CD14-positive monocyte (primary cell): ENCODE data around the gene UGT1A8. TPM values are rescaled to one million over a fixed set of nuclear protein-coding genes. Genes with fewer than 3 reads are reported as not detected.

Experiments used
- DNase-seq, 3 donors: peaks; one replicate each; pipeline ENCODE4 v3.0.0-alpha.2; 2011 to 2022
- H2AFZ ChIP-seq: 2 replicates; pipeline ENCODE4 v1.6.0; 2012; ENCODE audit warnings: mild to moderate bottlenecking, low read depth, low read length, inconsistent platforms; ENCODE audit not compliant: insufficient read depth, poor library complexity, severe bottlenecking
- H3K27ac ChIP-seq, 2 donors: 1 replicate in 1 of 2; 2 replicates in 1 of 2; pipeline ENCODE4 v1.5.1; 2012 to 2013; ENCODE audit warnings: low read length in 2 of 2, control low read depth in 1 of 2, inconsistent platforms in 1 of 2, low read depth in 1 of 2, mild to moderate bottlenecking in 1 of 2
- H3K27me3 ChIP-seq, 2 donors: one replicate each; pipeline versions ENCODE4 v1.6.0 to v1.6.1; 2011 to 2013; ENCODE audit warnings: low read length in 2 of 2; ENCODE audit not compliant: control insufficient read depth in 2 of 2, insufficient read depth in 2 of 2
- H3K36me3 ChIP-seq, 2 donors: replicated peaks in 1 of 2; 1 replicate in 1 of 2; 2 replicates in 1 of 2; pipeline versions ENCODE4 v1.5.1 to v1.6.1; 2012 to 2013; ENCODE audit warnings: low read length in 2 of 2, control low read depth in 1 of 2, inconsistent platforms in 1 of 2, mild to moderate bottlenecking in 1 of 2; ENCODE audit not compliant: insufficient read depth in 2 of 2, control insufficient read depth in 1 of 2
- H3K4me1 ChIP-seq, 2 donors: 1 replicate in 1 of 2; 2 replicates in 1 of 2; pipeline versions ENCODE4 v1.5.1 to v1.6.1; 2012 to 2013; ENCODE audit warnings: low read length in 2 of 2, control low read depth in 1 of 2, inconsistent platforms in 1 of 2, mild to moderate bottlenecking in 1 of 2, moderate library complexity in 1 of 2; ENCODE audit not compliant: insufficient read depth in 2 of 2, control insufficient read depth in 1 of 2
- H3K4me2 ChIP-seq: replicated peaks from 2 replicates; pipeline ENCODE3; 2012; ENCODE audit warnings: low read length, moderate library complexity, mild to moderate bottlenecking; ENCODE audit not compliant: poor library complexity, severe bottlenecking; ENCODE audit errors: extremely low read depth
- H3K4me3 ChIP-seq, 3 experiments: fragments of 200-600 bp in 1 of 3; sonication (generic) in 1 of 3; replicated peaks in 1 of 3; 1 replicate in 2 of 3; 2 replicates in 1 of 3; pipeline ENCODE4 v1.5.1; 2011 to 2013; ENCODE audit warnings: low read length in 3 of 3, mild to moderate bottlenecking in 3 of 3, control low read depth in 2 of 3, low read depth in 2 of 3, inconsistent platforms in 1 of 3, moderate library complexity in 1 of 3
- H3K79me2 ChIP-seq: 2 replicates; pipeline ENCODE4 v1.6.0; 2012; ENCODE audit warnings: mild to moderate bottlenecking, control low read depth, inconsistent platforms, low read length, moderate library complexity; ENCODE audit not compliant: insufficient read depth
- H3K9ac ChIP-seq: 2 replicates; pipeline ENCODE4 v1.6.0; 2017; ENCODE audit warnings: low read length, mild to moderate bottlenecking; ENCODE audit not compliant: insufficient read depth, poor library complexity, severe bottlenecking
- H3K9me3 ChIP-seq, 2 donors: replicated peaks in 1 of 2; 1 replicate in 1 of 2; 2 replicates in 1 of 2; pipeline versions ENCODE4 v1.5.1 to v1.6.1; 2012 to 2013; ENCODE audit warnings: low read length in 2 of 2, control low read depth in 1 of 2; ENCODE audit not compliant: control insufficient read depth in 1 of 2, insufficient read depth in 1 of 2
- H4K20me1 ChIP-seq: 2 replicates; pipeline ENCODE4 v1.6.0; 2012; ENCODE audit warnings: mild to moderate bottlenecking, low read length, control low read depth, moderate library complexity; ENCODE audit not compliant: insufficient read depth
- H3K27ac Mint-ChIP-seq, 7 donors: one replicate each; pipeline ENCODE4 v1.8.0; 2020; ENCODE audit warnings: mild to moderate bottlenecking in 7 of 7, mixed read lengths in 7 of 7, moderate library complexity in 6 of 7, inconsistent platforms in 2 of 7
- H3K27me3 Mint-ChIP-seq, 3 donors: one replicate each; pipeline ENCODE4 v1.8.0; 2021 to 2022; ENCODE audit warnings: low read depth in 3 of 3, mild to moderate bottlenecking in 3 of 3, mixed read lengths in 3 of 3, moderate library complexity in 3 of 3, inconsistent platforms in 1 of 3
- H3K36me3 Mint-ChIP-seq, 2 donors: one replicate each; pipeline ENCODE4 v1.8.0; 2020; ENCODE audit warnings: mixed read lengths in 2 of 2, inconsistent platforms in 1 of 2, mild to moderate bottlenecking in 1 of 2
- H3K4me1 Mint-ChIP-seq: one replicate; pipeline ENCODE4 v1.8.0; 2020; ENCODE audit warnings: mild to moderate bottlenecking, mixed read lengths
- H3K4me3 Mint-ChIP-seq, 2 donors: one replicate each; pipeline ENCODE4 v1.8.0; 2020; ENCODE audit warnings: mild to moderate bottlenecking in 2 of 2, mixed read lengths in 2 of 2, moderate library complexity in 1 of 2
- H3K9me3 Mint-ChIP-seq, 7 donors: one replicate each; pipeline ENCODE4 v1.8.0; 2020 to 2022; ENCODE audit warnings: mixed read lengths in 7 of 7, mild to moderate bottlenecking in 6 of 7, moderate library complexity in 6 of 7, inconsistent platforms in 2 of 7
- WGBS: methylation state at CpG from one replicate; pipeline ENCODE4 v1.1.5; 2013; ENCODE audit warnings: missing lambda C conversion rate; ENCODE audit not compliant: insufficient coverage; 5-methylcytosine and 5-hydroxymethylcytosine counted together
- intact Hi-C, 2 donors: fragments of 100-400 bp; cut with micrococcal nuclease; formaldehyde crosslinking; loops; one replicate each; pipeline versions ENCODE4 v1.15.0 to v1.15.1; 2023
- polyA plus RNA-seq, 3 donors: library from polyadenylated mRNA; depleted of rRNA in 1 of 3; unstranded in 2 of 3; stranded (reverse) in 1 of 3; fragments of 300-500 nt in 2 of 3; fragments of >200 nt in 1 of 3; fragmentation: Illumina TruSeq in 2 of 3; gene quantifications; 1 replicate in 2 of 3; 2 replicates in 1 of 3; pipeline ENCODE4 v1.2.3, GENCODE V29; 2012 to 2021
- TF ChIP-seq, protein P1 (sequence below): fragments of 200-600 bp; IDR thresholded peaks from one replicate; pipeline ENCODE4 v1.8.0; 2022; ENCODE audit warnings: antibody characterized with exemption, mild to moderate bottlenecking

The UGT1A8 gene
- polyA plus RNA-seq, 3 donors = not detected

DNA sequence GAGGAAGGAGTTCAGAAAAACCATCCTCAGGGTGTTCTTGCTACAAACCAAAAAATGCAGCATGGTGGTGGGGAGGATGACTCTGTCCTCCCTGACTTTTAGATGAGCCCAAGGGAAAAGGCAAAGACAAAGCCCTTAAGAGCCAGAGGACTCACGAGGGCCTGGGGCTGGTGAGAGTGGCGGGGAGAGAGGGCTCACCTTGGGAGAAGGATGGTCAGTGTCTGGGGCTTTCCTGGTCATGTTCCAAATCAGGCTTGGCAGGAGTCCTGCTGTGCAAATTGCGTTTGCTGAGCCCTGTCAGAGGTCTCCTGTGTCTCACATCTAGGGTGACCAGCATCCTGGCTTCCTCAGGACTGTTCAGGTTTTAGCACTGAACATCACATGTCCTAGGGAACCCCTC, 147.3 kb downstream of the UGT1A8 start:
- no peak overlapping the region for H3K4me2 ChIP-seq

GRCh38 chr2:233766416-233766815, 149.0 kb downstream of the UGT1A8 start:
- H3K9me3 Mint-ChIP-seq = peaks cover 0 to 5% (median 1%) of the 10 kb centered on the region in 7 donors
- no peaks in the 10 kb centered on the region for H3K9me3 ChIP-seq

More for the DNA sequence above, 147.3 kb downstream of the UGT1A8 start:
- no peak overlapping the region for H3K27ac Mint-ChIP-seq
- H3K36me3 ChIP-seq = no peaks in the 10 kb centered on the region
- no peaks in the 10 kb centered on the region for H3K4me1 ChIP-seq
- no peak for DNase-seq
- H3K79me2 ChIP-seq = no peaks in the 10 kb centered on the region
- H3K4me1 Mint-ChIP-seq = no peaks in the 10 kb centered on the region
- intact Hi-C loops = no loop called here
- H3K9me3 Mint-ChIP-seq = peaks cover 0 to 4% (median 1%) of the 10 kb centered on the region in 7 donors
- WGBS = 77% methylated on average over 2 of the region's 3 CpGs
- peaks cover 2 to 6% (median 4%) of the 10 kb centered on the region in 3 donors for H3K27me3 Mint-ChIP-seq
- H4K20me1 ChIP-seq = no peaks in the 10 kb centered on the region
- no peak overlapping the region for H2AFZ ChIP-seq
- H3K36me3 Mint-ChIP-seq = no peaks in the 10 kb centered on the region
- H3K4me3 Mint-ChIP-seq = no peak overlapping the region
- TF ChIP-seq, protein P1, sequence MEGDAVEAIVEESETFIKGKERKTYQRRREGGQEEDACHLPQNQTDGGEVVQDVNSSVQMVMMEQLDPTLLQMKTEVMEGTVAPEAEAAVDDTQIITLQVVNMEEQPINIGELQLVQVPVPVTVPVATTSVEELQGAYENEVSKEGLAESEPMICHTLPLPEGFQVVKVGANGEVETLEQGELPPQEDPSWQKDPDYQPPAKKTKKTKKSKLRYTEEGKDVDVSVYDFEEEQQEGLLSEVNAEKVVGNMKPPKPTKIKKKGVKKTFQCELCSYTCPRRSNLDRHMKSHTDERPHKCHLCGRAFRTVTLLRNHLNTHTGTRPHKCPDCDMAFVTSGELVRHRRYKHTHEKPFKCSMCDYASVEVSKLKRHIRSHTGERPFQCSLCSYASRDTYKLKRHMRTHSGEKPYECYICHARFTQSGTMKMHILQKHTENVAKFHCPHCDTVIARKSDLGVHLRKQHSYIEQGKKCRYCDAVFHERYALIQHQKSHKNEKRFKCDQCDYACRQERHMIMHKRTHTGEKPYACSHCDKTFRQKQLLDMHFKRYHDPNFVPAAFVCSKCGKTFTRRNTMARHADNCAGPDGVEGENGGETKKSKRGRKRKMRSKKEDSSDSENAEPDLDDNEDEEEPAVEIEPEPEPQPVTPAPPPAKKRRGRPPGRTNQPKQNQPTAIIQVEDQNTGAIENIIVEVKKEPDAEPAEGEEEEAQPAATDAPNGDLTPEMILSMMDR = no peak
- H3K9ac ChIP-seq = no peak overlapping the region
- no peaks in the 10 kb centered on the region for H3K27me3 ChIP-seq
- no peaks in the 10 kb centered on the region for H3K9me3 ChIP-seq
- H3K27ac ChIP-seq = no peak overlapping the region
- H3K4me3 ChIP-seq = no peak overlapping the region

More at GRCh38 chr2:233766416-233766815, 149.0 kb downstream of the UGT1A8 start:
- Mint-ChIP-seq H3K27ac (no peak overlapping the region), H3K36me3 (no peaks in the 10 kb centered on the region), H3K4me3 (no peak overlapping the region), H3K4me1 (no peaks in the 10 kb centered on the region), H3K27me3 (peaks cover 5 to 6% (median 6%) of the 10 kb centered on the region in 3 donors)
- 80% methylated on average over 1 of the region's 4 CpGs for WGBS
- no peak overlapping the region for H3K27ac ChIP-seq
- no peaks in the 10 kb centered on the region for H3K36me3 ChIP-seq
- no peaks in the 10 kb centered on the region for H4K20me1 ChIP-seq
- no peak overlapping the region for H2AFZ ChIP-seq
- no peak for DNase-seq
- TF ChIP-seq, protein P1 = no peak
- no peaks in the 10 kb centered on the region for H3K79me2 ChIP-seq
- no peak overlapping the region for H3K4me2 ChIP-seq
- H3K9ac ChIP-seq = no peak overlapping the region
- H3K4me3 ChIP-seq = no peak overlapping the region
- intact Hi-C loops = no loop called here
- H3K4me1 ChIP-seq = no peaks in the 10 kb centered on the region
- no peaks in the 10 kb centered on the region for H3K27me3 ChIP-seq
